WI38 (cell line): ENCODE measurements around the gene PLEKHA5.
"Not testable (repeated sequence)": the region's sequence is repeated elsewhere in the genome, so short reads cannot be mapped to it uniquely, and the experiment has no call there.

ENCODE experiments used
- H3K4me3 ChIP-seq: 2 replicates; pipeline ENCODE4 v1.5.1; 2011; ENCODE audit warnings: low read depth, mild to moderate bottlenecking, control low read depth, low read length
- TF ChIP-seq, protein P1 (sequence below): IDR thresholded peaks from 2 replicates; pipeline ENCODE4 v1.5.1; 2012; ENCODE audit warnings: low read depth, mild to moderate bottlenecking, control low read depth, low read length

The PLEKHA5 gene

DNA sequence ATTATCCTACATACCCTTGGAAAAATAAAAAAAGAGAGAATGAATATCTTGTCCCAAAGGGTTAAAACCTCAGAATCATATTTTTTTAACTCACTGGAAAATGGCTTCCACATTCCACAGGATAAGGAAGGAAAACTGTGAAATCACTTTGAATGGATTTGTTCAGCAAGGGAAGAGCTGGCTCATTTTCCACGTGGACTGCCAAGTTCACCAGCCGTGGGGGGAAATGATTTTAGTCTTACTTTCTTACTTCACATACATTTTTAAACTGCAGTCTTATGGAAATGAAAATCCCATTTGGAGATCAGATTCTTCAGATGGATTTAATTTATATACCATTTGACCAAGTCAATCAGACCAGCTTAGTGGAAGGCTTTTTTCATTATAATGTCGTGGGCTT, 279.8 kb downstream of the PLEKHA5 start:
- H3K4me3 ChIP-seq = no peak overlapping the region
- TF ChIP-seq, protein P1, sequence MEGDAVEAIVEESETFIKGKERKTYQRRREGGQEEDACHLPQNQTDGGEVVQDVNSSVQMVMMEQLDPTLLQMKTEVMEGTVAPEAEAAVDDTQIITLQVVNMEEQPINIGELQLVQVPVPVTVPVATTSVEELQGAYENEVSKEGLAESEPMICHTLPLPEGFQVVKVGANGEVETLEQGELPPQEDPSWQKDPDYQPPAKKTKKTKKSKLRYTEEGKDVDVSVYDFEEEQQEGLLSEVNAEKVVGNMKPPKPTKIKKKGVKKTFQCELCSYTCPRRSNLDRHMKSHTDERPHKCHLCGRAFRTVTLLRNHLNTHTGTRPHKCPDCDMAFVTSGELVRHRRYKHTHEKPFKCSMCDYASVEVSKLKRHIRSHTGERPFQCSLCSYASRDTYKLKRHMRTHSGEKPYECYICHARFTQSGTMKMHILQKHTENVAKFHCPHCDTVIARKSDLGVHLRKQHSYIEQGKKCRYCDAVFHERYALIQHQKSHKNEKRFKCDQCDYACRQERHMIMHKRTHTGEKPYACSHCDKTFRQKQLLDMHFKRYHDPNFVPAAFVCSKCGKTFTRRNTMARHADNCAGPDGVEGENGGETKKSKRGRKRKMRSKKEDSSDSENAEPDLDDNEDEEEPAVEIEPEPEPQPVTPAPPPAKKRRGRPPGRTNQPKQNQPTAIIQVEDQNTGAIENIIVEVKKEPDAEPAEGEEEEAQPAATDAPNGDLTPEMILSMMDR = no peak

DNA sequence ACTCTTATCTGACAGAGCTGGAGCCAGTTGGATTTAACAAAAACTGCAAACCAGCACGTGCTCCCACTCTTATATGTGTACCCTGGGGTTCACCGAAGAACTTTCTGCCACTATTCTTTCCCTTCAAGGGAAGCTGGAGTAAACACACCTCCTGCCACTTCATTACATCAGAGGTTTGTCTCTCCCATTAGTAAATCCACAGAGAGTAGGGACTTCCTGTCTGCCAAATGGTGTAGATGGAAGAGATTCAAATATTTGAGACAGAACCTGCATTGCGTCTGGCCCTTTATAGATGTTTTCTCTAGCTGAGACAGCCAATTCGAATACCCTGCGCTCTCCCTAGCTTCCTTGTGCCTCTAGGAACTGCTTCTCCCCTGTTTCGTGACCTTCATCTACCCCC, 280.7 kb downstream of the PLEKHA5 start:
- TF ChIP-seq, protein P1 = no peak
- H3K4me3 ChIP-seq = no peak overlapping the region

DNA sequence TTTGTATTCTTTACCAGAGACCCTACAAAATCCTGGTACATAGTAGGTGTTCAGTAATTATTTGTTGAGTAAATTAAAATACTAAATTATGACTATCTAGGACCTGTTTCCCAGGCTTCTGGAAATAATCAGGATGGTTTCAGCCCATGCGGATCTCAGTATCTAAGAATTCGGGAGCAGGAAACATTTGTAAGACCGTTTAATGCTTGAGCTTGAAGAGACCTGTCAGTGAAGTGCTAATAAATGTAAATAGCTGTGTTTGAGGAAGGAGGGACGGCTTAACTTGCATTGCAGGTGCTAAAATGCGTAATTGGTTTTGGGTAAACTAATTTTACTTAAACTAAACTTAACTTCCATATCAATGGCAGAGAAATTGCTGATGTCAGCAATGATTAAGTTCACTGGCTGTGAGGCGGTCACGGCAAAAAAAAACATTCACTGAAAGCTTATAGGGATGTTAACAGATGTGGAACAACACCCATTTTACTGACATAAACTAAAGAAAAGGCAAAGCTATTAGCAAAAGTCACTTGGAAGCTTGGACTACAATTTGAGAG, 281.2 kb downstream of the PLEKHA5 start:
- H3K4me3 ChIP-seq = no peak overlapping the region
- TF ChIP-seq, protein P1 = no peak

DNA sequence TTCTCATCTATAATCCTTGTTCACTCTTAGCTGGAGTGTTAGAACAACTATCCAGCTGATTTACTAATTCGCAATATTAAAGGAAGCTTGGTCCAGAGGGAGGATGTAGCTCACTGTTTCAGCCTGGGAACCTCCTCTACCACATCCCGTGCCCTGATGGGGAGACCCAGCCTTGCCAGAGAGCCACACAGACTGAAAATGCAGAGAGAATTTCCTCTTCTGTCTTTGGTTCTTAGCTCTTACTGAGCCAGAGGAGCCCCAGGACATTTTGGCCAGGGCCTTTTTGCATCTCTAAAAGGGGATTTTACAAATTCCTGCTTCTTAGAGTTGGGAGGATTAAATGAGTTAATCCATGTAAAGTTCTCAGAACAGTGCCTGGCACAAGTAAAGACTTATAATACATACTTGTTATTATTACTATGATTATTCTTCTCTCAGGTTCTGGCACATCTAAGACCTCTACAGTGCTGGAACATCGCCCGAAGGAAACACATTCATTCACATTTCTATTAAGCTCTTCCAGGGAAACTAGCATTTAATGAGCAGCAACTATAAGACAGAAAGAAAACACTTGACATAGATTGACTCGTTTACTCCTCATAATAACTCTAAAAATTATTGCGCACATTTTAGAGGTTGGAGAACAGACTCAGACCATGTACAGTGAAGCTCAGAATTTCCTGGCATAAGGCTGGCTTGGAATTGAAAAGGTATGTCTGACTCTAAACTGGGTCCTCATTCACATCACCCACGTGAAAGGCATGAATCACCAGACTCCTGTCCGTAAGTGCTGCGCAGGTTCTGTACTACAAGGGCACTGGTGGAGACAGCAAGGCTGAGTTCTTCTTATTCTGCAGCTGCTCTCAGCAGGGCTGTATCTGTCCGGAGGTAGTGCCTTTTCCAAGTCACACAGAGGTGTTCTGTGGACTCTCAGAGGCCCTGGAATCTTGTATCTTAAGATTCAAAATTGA, 282.0 kb downstream of the PLEKHA5 start:
- TF ChIP-seq, protein P1 = no peak
- no peak overlapping the region for H3K4me3 ChIP-seq

DNA sequence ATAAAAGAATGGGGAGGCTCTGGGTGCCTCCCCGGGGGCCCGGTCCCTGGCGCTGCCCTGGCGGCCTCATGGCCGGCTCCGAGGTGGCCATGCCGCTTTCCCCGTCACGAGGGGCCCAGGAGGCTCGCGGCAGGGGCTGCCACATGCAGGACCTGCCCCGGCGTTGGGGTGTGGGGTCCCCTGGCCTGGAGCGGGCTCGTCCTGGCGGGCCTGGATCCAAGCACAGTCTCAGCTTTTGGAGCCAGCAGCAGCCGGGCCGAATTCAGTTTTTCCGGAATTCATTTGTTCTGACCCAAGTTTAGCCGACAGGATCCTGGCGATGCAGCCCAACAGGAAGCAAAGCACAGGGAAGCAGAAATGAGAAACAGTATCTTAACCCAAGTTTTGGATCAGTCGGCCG, 283.3 kb downstream of the PLEKHA5 start:
- TF ChIP-seq, protein P1 = no peak
- H3K4me3 ChIP-seq = no peak overlapping the region

DNA sequence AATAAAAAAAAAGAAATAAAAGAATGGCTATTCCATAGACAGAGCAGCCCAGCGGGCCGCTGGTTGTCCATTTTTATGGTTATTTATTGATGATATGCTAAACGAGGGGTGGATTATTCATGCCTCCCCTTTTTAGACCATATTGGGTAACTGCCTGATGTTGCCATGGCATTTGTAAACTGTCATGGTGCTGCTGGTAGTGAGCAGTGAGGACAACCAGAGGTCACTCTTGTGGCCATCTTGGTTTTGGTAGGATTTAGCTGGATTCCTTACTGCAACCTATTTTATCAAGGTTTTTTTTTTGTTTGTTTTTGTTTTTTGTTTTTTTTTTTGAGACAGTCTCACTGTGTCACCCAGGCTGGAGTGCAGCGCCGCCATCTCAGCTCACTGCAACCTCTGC, 284.0 kb downstream of the PLEKHA5 start:
- H3K4me3 ChIP-seq = not testable (repeated sequence)

DNA sequence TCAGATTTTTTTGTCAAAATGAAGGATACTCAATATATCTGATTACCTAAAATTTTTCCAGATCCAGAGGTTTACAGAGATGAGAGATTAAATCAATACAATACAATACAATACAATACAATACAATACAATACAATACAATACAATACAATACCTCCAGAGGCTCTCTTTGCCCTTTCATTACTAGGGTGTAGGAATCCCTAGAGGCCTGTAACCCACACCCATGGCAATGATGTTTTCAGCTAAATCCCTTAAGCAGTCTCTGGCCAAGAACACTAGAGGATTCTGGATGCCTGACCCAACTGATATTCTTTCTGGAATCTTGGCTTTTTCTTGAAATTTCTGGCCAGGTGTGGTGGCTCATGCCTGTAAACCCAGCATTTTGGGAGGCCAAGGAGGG, 286.0 kb downstream of the PLEKHA5 start:
- TF ChIP-seq, protein P1 = no peak

More for the DNA sequence above, 286.0 kb downstream of the PLEKHA5 start:
- no peak overlapping the region for H3K4me3 ChIP-seq
